IMR-90 (cell line): ENCODE results near the gene RUNX1. TPM values are rescaled to one million over a fixed set of nuclear protein-coding genes. Genes with fewer than 3 reads are reported as not detected.
A peak's percentile ranks its signal among the peaks of the same experiment; 100 is the strongest.

Experiments used
- ATAC-seq: fragments of 200-7000 bp; cut with Tn5 transposase; 2 replicates; pipeline ENCODE4 v1.9.1; 2020; ENCODE audit warnings: low read depth, mild to moderate bottlenecking, moderate library complexity
- BruUV-seq: library from RNA; stranded (reverse); fragments of 400-500 nt; replicated peaks from 2 replicates; lab custom pipeline; 2021; lab: Mats Ljungman, UMichigan
- CTCF ChIA-PET: fragments of 300-600 bp; formaldehyde crosslinking; extraction: SDS; loops from one replicate; lab custom pipeline; 2021; ENCODE audit warnings: antibody characterized with exemption; lab: Yijun Ruan, JAX
- POLR2A ChIA-PET: fragments of 300-600 bp; sonication (Branson Sonifier 250); formaldehyde crosslinking; loops from one replicate; lab custom pipeline; 2022; ENCODE audit warnings: antibody characterized with exemption; ENCODE audit not compliant: unreplicated experiment; lab: Charles Lee
- DNase-seq: peaks from one replicate; pipeline ENCODE4 v3.0.0; 2013
- H2AFZ ChIP-seq: replicated peaks from 2 replicates; pipeline ENCODE3; 2013; ENCODE audit warnings: low read length, mild to moderate bottlenecking; ENCODE audit not compliant: poor library complexity
- H2AK5ac ChIP-seq: 2 replicates; pipeline ENCODE4 v1.6.1; 2013; ENCODE audit warnings: low read depth, low read length, inconsistent platforms
- H2AK9ac ChIP-seq: replicated peaks from 2 replicates; pipeline ENCODE3; 2013; ENCODE audit warnings: mild to moderate bottlenecking, low read depth, low read length, moderate library complexity; ENCODE audit not compliant: poor library complexity
- H2BK120ac ChIP-seq: 2 replicates; pipeline ENCODE4 v1.6.1; 2013; ENCODE audit warnings: low read depth, low read length, inconsistent platforms
- H2BK15ac ChIP-seq: 3 replicates; pipeline ENCODE4 v1.6.1; 2013; ENCODE audit warnings: low read depth, low read length, inconsistent platforms
- H2BK20ac ChIP-seq: 2 replicates; pipeline ENCODE4 v1.6.1; 2013; ENCODE audit warnings: low read depth, mild to moderate bottlenecking, inconsistent platforms, low read length, moderate library complexity
- H2BK5ac ChIP-seq: 2 replicates; pipeline ENCODE4 v1.6.1; 2013; ENCODE audit warnings: mild to moderate bottlenecking, low read depth, low read length, inconsistent platforms; ENCODE audit not compliant: poor library complexity, severe bottlenecking
- H3K14ac ChIP-seq: replicated peaks from 2 replicates; pipeline ENCODE4 v1.6.1; 2013; ENCODE audit warnings: low read depth, low read length, inconsistent platforms
- H3K18ac ChIP-seq: 2 replicates; pipeline ENCODE4 v1.6.1; 2013; ENCODE audit warnings: low read depth, low read length, control low read depth
- H3K23ac ChIP-seq: 2 replicates; pipeline ENCODE4 v1.6.1; 2013; ENCODE audit warnings: low read depth, low read length, inconsistent platforms
- H3K27ac ChIP-seq: 2 replicates; pipeline ENCODE4 v1.5.1; 2013; ENCODE audit warnings: mild to moderate bottlenecking, control low read depth, low read length; ENCODE audit not compliant: insufficient read depth
- H3K27me3 ChIP-seq: 2 replicates; pipeline ENCODE4 v1.6.1; 2013; ENCODE audit warnings: low read length; ENCODE audit not compliant: control insufficient read depth, insufficient read depth
- H3K36me3 ChIP-seq: 2 replicates; pipeline ENCODE4 v1.6.1; 2013; ENCODE audit warnings: low read length, mixed read lengths; ENCODE audit not compliant: control insufficient read depth, insufficient read depth
- H3K4ac ChIP-seq: 2 replicates; pipeline ENCODE4 v1.6.1; 2013; ENCODE audit warnings: low read depth, low read length, inconsistent platforms
- H3K4me1 ChIP-seq: 2 replicates; pipeline ENCODE4 v1.6.1; 2013; ENCODE audit warnings: low read length, mixed read lengths; ENCODE audit not compliant: control insufficient read depth, insufficient read depth
- H3K4me2 ChIP-seq: 2 replicates; pipeline ENCODE4 v1.6.1; 2013; ENCODE audit warnings: low read depth, mild to moderate bottlenecking, control low read depth, low read length, moderate library complexity
- H3K4me3 ChIP-seq: 2 replicates; pipeline ENCODE4 v1.5.1; 2013; ENCODE audit warnings: low read depth, mild to moderate bottlenecking, control low read depth, low read length, moderate library complexity; ENCODE audit not compliant: insufficient read depth
- H3K56ac ChIP-seq: 2 replicates; pipeline ENCODE4 v1.6.1; 2013; ENCODE audit warnings: low read length, inconsistent platforms; ENCODE audit not compliant: insufficient read depth; ENCODE audit errors: extremely low read depth
- H3K79me1 ChIP-seq, 2 experiments: 2 replicates each; pipeline ENCODE4 v1.6.1; 2013; ENCODE audit warnings: low read length in 2 of 2, inconsistent platforms in 1 of 2, low read depth in 1 of 2
- H3K9ac ChIP-seq: 2 replicates; pipeline ENCODE4 v1.6.1; 2013; ENCODE audit warnings: low read depth, low read length, control low read depth
- H3K9me1 ChIP-seq: 2 replicates; pipeline ENCODE4 v1.6.1; 2013; ENCODE audit warnings: low read length, inconsistent platforms; ENCODE audit not compliant: insufficient read depth
- H3K9me3 ChIP-seq: 2 replicates; pipeline ENCODE4 v1.6.1; 2013; ENCODE audit warnings: low read length; ENCODE audit not compliant: control insufficient read depth, insufficient read depth
- H4K20me1 ChIP-seq: 2 replicates; pipeline ENCODE4 v1.6.1; 2013; ENCODE audit warnings: low read length, inconsistent platforms; ENCODE audit not compliant: insufficient read depth
- H4K5ac ChIP-seq: 2 replicates; pipeline ENCODE4 v1.6.1; 2013; ENCODE audit warnings: mild to moderate bottlenecking, low read depth, low read length, control low read depth
- H4K8ac ChIP-seq, 2 experiments: 2 replicates each; pipeline ENCODE4 v1.6.1; 2013; ENCODE audit warnings: low read depth in 2 of 2, low read length in 2 of 2, control low read depth in 1 of 2, inconsistent platforms in 1 of 2
- H4K91ac ChIP-seq: 2 replicates; pipeline ENCODE4 v1.6.1; 2013; ENCODE audit warnings: low read depth, low read length, inconsistent platforms; ENCODE audit not compliant: insufficient read depth
- CEBPB ChIP-seq: IDR thresholded peaks from 2 replicates; pipeline ENCODE4 v1.6.1; 2012; ENCODE audit warnings: low read depth, low read length, improper control_type of control experiment
- CHD1 ChIP-seq: IDR thresholded peaks from 2 replicates; pipeline ENCODE4 v1.6.1; 2012; ENCODE audit warnings: low read depth, low read length, improper control_type of control experiment
- FOS ChIP-seq: fragments of 150-350 bp; IDR thresholded peaks from 2 replicates; pipeline ENCODE4 v1.6.1; 2016; ENCODE audit warnings: low read depth, low read length
- MXI1 ChIP-seq: IDR thresholded peaks from 2 replicates; pipeline ENCODE4 v1.6.1; 2012; ENCODE audit warnings: low read depth, mild to moderate bottlenecking, low read length, moderate library complexity, borderline replicate concordance
- POLR2A ChIP-seq: IDR thresholded peaks from 2 replicates; pipeline ENCODE4 v1.6.1; 2012; ENCODE audit warnings: mild to moderate bottlenecking, low read depth, low read length
- WGBS, 2 experiments: methylation state at CpG; one replicate each; pipeline versions ENCODE4 v1.1.5 to v1.1.7; 2013; ENCODE audit warnings: missing lambda C conversion rate in 2 of 2; ENCODE audit not compliant: insufficient read length in 1 of 2; ENCODE audit errors: extremely low coverage in 2 of 2; 5-methylcytosine and 5-hydroxymethylcytosine counted together
- dilution Hi-C: fragments of 300-500 bp; cut with HindIII; formaldehyde crosslinking; loops from one replicate; pipeline ENCODE4 v1.14.3; 2018; ENCODE audit warnings: low sequenced_read_pairs; ENCODE audit not compliant: unreplicated experiment
- in situ Hi-C: fragments of 300-500 bp; cut with MboI; formaldehyde crosslinking; loops from 3 replicates; pipeline ENCODE4 v1.14.3; 2019; ENCODE audit warnings: low sequenced_read_pairs, inconsistent platforms, mixed read lengths
- intact Hi-C: fragments of 100-400 bp; cut with micrococcal nuclease; formaldehyde crosslinking; loops from 2 replicates; pipeline ENCODE4 v1.10.0; 2022
- polyA plus RNA-seq, 3 experiments: library from polyadenylated mRNA; depleted of rRNA; stranded (reverse); fragments of >200 nt; gene quantifications; 2 replicates each; pipeline ENCODE4 v1.2.3, GENCODE V29; 2012; ENCODE audit warnings: low replicate concordance in 1 of 3
- total RNA-seq: library from RNA; depleted of rRNA; stranded (reverse); fragments of >200 nt; gene quantifications from 2 replicates; pipeline ENCODE4 v1.2.3, GENCODE V29; 2012

RUNX1 gene
- total and polyA plus RNA-seq, 2 of the 4 experiments (the other 2 are of a cell fraction) = 34.5 to 56.5 TPM

GRCh38 chr21:35042836-35043235 lies 6.3 kb downstream of the RUNX1 start:
- Histone ChIP-seq H3K4me1 (peaks cover 5% of the 10 kb centered on the region), H3K27ac (no peak overlapping the region), H3K18ac (no peak overlapping the region), H3K9me1 (0 out of 2 replicates have a peak, but pooled peaks cover 9% of the 10 kb centered on the region), H3K23ac (0 out of 2 replicates have a peak overlapping the region, but pooled peaks have one; percentile 13), H3K14ac (0 out of 2 replicates have a peak overlapping the region, but pooled peaks have one; percentile 33), H2BK20ac (no peak overlapping the region; the same call in 1 of the 2 replicates), H3K27me3 (no peaks in the 10 kb centered on the region), H2AFZ (no peak overlapping the region), H3K4me2 (no peak overlapping the region), H2BK120ac (no peak overlapping the region), H2AK9ac (no peak overlapping the region), H3K56ac (no peak overlapping the region), H3K4ac (peak overlapping the region; percentile 60; the same call in 1 of the 2 replicates), H3K79me1 (peaks cover 0 to 29% of the 10 kb centered on the region in 2 experiments; a peak in 2 of 4 replicates), H3K4me3 (no peak overlapping the region), H4K20me1 (no peaks in the 10 kb centered on the region), H4K5ac (no peak overlapping the region), H2BK15ac (no peak overlapping the region), H2AK5ac (peak overlapping the region; percentile 81; the same call in 1 of the 2 replicates), H4K91ac (no peak overlapping the region), H2BK5ac (no peak overlapping the region), H3K9me3 (no peaks in the 10 kb centered on the region), H3K9ac (no peak overlapping the region), H4K8ac (no peak overlapping the region), H3K36me3 (no peaks in the 10 kb centered on the region)
- POLR2A ChIA-PET = interaction anchor here (0.6 kb wide), 1 partner anchor 808 kb away, joined by 5 read pairs; no protein-coding TSS in a partner anchor
- no TSS peak for BruUV-seq
- in situ Hi-C loops = loop anchor here (10.0 kb wide), 1 partner anchor 128 kb away; no protein-coding TSS in a partner anchor
- CTCF ChIA-PET = no interaction called here
- no peak for ATAC-seq
- DNase-seq = no peak
- TF ChIP-seq POLR2A (no peak), FOS (no peak), MXI1 (no peak), CEBPB (no peak), CHD1 (no peak)
- no CpG with 5 or more reads among the region's 6 CpGs for WGBS, 2 experiments
- intact Hi-C loops = loop anchor here (10.0 kb wide), 3 partner anchors 298 to 572 kb away; no protein-coding TSS in a partner anchor
- dilution Hi-C loops = no loop called here
